Activated CD4-positive, alpha-beta T cell treated with anti-CD3 and anti-CD28 coated beads, Interleukin-2, amount 50 U/mL, for 4 hours (primary cell): ENCODE data around the gene ONECUT2.
"Not testable (repeated sequence)": the region's sequence is repeated elsewhere in the genome, so short reads cannot be mapped to it uniquely, and the experiment has no call there.

ENCODE experiments used
- DNase-seq, 2 experiments: peaks; one replicate each; pipeline ENCODE4 v3.0.0-alpha.2; 2020

ONECUT2 gene

GRCh38 chr18:57447154-57447621 lies 12.0 kb downstream of the ONECUT2 start:
- DNase-seq, result no peak

DNA sequence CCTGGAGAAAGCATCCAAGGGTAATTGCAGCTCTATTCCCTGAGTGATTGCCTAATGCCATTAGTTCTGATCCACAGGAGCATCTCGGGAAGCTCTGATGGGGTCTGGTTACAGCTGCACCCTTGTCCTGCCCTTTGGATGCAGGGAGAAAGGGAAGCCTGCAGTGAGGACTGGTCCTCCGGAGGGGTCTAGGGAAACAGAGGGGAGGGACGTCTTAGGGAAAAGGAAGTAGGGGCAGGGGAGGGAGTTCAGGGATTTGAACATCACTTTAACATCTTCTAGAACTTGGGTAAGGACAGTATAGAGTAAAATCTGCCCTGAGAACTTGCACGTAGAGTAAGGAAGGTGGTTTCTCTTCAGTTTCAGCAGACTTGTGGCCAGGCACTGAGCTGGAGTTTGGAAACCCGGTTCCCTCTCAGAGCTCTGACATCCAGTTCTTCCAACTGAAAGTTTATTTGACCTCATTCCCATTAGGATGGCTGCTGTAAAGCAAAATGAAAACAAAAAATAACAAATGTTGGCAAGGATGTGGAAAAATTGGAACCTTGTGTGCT lies 20.5 kb downstream of the ONECUT2 start:
- DNase-seq, result no peak

- no peak for DNase-seq
Measured at GRCh38 chr18:57461652-57462269, 26.6 kb downstream of the ONECUT2 start.

- DNase-seq, result no peak
Measured at GRCh38 chr18:57466307-57466706, 31.1 kb downstream of the ONECUT2 start.

DNA sequence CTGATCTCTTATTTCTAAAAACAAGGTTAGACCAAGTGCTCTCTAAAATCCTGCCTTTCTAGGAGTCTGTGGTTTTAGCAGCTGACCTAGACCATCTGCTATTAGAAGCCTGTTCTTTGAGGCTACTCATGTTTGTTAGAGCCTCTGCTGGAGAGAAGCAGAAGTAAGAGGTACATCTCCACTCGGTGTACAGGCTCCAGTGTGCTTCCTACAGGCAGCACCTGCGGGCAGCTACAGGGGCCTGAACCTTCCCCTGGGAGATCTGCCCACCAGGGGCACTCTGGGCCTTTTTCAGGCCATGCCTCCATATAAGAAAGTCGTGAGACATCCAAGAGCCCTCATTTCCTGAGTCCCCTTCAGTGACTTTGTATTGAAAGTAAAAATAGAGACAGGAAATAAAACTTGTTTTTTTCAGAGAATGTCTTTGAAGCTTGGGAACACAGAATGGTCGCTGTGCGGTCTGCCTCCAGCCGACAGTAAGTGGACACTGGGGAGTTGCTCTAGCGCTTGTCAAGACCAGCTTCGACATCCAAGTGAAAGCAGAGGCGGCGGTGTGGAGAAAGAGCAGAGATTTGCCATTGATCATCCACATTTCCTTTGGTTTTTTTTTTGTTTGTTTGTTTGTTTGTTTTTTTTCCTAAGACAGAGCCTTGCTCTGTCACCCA lies 31.7 kb downstream of the ONECUT2 start:
- DNase-seq, result no peak

DNA sequence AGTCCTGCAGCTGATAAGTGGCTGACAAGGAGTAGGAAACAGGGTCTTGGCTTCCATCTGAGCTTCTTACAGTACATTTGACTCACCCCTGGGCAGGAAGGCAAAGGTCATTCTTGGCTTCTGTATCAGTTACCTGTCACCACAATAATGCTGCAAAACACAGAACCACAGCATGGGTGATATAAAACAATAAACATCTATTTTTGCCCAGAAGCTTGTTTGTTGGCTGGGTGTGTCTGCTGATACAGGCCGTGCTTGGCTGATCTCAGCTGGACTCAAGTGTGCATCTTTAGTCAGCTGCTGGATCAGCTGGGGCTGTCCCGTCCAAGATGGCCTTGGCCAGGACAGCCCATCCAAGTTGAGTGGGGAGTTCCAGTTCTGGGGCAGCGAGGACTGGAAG lies 34.7 kb downstream of the ONECUT2 start:
- no peak for DNase-seq

GRCh38 chr18:57475408-57475807 lies 40.2 kb downstream of the ONECUT2 start:
- DNase-seq, result no peak

GRCh38 chr18:57475903-57476302 lies 40.7 kb downstream of the ONECUT2 start:
- no peak for DNase-seq

- DNase-seq, result no peak
Measured at GRCh38 chr18:57480733-57481132, 45.6 kb downstream of the ONECUT2 start.

DNA sequence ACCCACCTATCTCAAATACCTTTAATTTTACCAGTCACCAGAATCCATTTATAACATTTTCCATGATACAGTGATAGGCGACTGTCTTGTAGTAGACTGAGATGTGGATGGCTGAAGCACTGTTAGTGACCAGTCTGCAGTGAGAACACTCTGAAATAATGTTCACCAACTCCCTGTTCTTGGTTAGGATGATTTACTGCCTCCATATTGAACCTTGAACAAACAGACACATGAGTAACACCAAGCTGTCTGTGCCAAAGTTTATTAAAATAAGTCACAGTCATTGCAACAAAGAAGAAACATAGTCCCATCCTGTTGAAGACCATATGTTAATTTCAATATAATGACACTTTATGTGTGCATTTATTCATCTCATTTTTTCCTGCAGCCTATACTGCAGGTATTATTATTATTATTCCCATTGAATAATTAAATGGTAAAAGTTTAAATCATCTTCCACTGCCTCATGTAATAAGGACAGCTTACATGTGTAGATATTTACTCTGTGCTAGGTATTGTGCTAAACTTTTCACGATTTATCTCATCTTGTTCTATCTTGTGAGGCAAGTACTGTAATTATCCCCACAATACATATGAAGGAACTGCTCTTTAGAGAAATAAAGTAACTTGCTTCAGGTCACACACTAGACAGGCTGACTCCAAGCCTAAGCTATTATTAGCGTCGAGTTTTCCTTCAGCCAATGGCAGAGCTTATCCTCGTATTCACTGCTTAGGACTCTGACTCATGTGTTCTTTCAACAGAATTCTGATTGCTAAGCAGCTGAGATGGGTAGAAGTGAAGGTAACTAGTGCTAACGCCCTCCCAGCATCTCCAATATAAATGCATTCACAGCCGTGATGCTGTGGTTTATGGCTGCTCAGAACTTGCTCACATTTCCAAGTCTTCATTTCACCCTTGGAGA lies 62.5 kb downstream of the ONECUT2 start:
- DNase-seq, result no peak

DNA sequence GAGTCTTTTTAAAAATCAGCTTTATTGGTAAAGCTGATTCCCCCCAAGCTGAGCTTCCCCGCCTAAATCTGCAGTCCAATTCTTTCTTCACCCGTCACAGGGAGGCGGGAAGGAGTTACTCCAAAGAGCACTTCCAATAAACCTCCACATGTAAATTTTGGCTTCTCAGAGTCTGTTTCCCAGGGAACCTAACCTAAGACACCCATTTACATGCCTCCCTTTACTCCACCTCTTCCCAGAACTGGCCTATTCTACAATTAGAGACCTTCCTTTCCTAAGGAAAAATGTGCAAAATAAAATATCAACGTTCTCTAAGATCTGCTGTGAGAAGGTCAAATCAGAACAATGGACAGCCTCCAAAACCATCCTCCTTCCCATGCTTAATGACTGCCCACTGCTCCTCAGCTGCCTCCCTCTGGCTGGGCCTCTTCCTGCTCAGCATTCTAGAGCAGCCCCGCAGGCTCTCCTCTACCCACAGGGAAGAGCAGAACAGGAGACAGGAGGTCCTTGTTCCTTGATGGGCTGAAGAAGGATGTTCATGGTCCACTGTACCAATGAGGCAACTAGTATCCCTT lies 63.6 kb downstream of the ONECUT2 start:
- no peak for DNase-seq

- DNase-seq, result no peak
Measured at GRCh38 chr18:57502624-57503023, 67.5 kb downstream of the ONECUT2 start.

DNA sequence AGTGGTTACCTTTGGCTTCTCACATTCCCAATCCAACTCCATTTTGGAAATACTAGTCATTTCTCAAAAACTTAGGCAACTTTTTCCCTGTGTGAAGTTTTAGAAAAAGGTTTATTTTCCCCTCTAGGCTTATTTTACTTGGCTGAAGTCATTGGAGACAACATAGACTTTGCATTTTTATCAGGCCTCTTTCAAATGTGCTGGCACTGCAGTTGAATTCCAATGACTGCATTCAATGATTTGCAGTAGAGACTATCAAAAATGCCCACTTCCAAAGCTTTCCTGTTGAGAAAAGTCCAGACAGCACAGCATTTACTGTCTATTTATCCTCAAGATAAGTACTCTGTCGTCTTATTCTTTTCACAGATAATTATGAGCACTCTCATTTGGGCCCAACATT lies 70.1 kb downstream of the ONECUT2 start:
- no peak for DNase-seq

GRCh38 chr18:57516056-57516455 lies 80.9 kb downstream of the ONECUT2 start:
- no peak for DNase-seq

DNA sequence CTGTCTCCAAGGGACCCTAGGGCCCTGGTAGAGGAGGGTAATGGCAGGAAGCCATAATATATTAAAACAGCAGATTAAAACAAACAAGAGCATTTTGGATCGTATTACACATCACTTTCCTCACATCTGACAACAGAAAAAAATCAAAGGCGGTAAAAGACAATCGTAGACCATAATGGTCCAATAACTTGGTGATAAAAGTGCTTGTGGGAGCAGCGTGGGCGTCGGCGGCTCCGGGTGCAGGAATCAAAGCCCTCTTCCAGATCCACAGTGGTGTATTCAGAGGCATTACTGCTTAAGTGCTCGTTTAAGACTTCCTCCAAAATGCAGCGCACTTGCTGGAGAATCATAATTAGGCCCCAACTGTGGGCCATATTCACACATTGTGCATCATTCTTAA lies 83.4 kb downstream of the ONECUT2 start:
- no peak for DNase-seq

DNA sequence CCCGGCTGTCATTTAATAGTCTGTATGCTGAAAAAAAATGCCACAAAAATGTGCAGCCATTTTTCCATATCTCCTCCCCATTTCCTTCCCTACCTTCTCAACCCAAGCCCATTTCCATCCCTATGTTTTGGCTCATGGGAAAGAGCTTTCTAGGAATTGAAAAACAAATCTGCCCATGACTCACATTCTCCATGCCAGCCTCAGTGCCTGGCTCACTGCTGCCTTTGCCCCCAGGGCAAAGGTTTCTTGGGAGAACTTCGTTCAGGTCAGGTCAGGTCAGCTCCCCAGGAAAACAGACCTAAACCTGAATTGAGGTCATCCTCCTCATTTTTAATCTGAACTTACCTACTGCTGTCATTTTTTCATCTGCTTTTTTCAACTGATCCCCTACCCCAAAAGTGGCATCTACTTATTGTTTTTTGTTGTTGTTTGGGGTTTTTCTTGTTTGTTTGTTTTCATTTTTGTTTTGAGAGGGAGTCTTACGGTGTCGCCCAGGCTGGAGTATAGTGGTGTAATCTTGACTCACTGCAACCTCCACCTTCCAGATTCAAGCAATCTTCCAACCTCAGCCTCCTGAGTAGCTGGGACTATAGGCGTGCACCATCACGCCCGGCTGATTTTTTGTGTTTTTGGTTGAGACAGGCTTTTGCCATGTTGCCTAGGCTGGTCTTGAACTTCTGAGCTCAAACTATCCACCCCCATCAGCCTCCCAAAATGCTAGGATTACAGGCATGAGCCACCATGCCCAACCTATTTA lies 84.7 kb downstream of the ONECUT2 start:
- no peak for DNase-seq

GRCh38 chr18:57522348-57522747 lies 87.2 kb downstream of the ONECUT2 start:
- DNase-seq, result not testable (repeated sequence)

DNA sequence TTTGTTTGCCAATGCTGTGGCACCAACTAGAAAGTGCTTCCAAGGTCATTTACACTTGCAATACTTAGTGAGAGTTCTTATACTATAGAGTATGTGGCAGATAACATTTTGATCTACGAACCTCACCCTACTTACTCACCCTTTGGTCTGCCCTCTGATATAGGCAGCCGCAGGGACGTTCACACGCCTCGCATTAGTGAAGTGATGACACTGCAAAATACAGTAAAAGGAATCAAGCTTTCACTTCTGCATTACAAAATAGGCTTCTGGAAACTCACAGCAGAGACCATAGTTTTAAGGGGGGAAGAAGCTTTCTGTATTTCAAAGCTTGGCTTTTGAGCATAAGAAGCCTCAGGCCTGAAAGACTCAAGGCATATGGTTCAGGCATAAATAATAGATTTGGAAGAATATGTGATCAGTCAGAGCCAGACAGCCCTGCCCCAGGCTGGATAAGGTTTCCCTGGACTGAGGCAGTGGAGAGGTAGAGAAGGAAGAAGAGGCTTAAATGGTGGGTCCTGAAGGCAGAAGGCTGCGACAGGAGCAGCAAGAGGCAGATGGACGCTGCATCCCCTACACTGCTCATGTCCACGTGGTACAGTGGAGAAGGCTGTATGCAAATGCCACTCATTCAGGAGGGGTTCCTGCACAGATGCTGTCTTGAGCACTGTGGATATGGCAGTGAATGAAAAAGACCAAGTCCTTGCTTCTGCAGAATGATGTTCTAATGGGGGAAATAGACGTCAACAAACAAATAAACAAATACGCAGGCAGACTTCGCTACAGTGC lies 88.2 kb downstream of the ONECUT2 start:
- no peak for DNase-seq

DNA sequence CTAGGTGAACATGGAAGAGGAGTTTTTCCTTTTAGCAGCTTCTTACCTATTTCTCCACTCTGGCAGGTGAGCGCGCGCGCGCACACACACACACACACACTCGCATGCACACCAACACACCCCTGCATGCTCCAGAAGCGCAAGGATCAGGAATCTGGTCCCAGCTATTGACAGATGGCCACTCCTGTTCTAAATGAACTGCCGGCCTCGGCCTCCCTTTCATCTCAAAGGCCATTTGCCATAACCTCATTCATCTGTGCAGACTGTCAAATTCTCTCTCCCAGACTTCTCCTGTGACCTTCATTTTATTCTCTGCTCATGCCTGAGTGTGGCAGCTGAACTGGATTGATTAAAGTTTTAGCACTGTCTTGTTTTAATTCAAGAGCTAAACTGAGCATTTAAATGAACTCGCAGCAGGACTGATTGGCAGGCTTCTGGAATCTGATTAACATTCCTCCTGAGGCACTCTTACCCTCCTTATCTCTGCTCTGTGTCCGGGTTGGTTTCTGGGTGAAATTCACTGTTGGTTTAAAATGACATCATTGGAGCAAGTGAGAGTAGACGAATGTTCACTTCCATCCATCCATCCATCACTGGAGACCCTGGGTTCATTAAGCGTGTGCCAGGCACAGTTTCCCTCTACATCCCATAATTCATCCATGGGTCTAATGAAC lies 92.5 kb downstream of the ONECUT2 start:
- no peak for DNase-seq

GRCh38 chr18:57529151-57529550 lies 94.0 kb downstream of the ONECUT2 start:
- no peak for DNase-seq
